DND-41 (cell line): Measurements from ENCODE around the gene CHKB.

ENCODE experiments used
- CTCF ChIP-seq: IDR thresholded peaks from 2 replicates; pipeline ENCODE4 v1.5.1; 2012; ENCODE audit warnings: borderline replicate concordance, low read length, moderate library complexity, mild to moderate bottlenecking; ENCODE audit not compliant: poor library complexity, severe bottlenecking; ENCODE audit errors: extremely low read depth
- EZH2 ChIP-seq: IDR thresholded peaks from 3 replicates; pipeline ENCODE4 v1.6.1; 2012; ENCODE audit warnings: borderline replicate concordance, low read depth, mild to moderate bottlenecking, moderate library complexity, low read length, inconsistent platforms; ENCODE audit not compliant: severe bottlenecking

- no peak for TF ChIP-seq EZH2
- TF ChIP-seq CTCF: no peak
Observed at GRCh38 chr22:50609599-50609998, 26.9 kb upstream of the CHKB start.
